Glutamatergic neuron (in vitro differentiated cells): ENCODE data around the gene ARHGEF28. TPM values are rescaled to one million over a fixed set of nuclear protein-coding genes. Genes with fewer than 3 reads are reported as not detected.

ENCODE experiments used
- DNase-seq: peaks from one replicate; pipeline ENCODE4 v3.0.0; 2022
- H3K27ac Mint-ChIP-seq: one replicate; pipeline ENCODE4 v1.8.0; 2020; ENCODE audit warnings: mild to moderate bottlenecking, mixed read lengths, inconsistent platforms; ENCODE audit not compliant: unreplicated experiment
- H3K27me3 Mint-ChIP-seq: one replicate; pipeline ENCODE4 v1.8.0; 2020; ENCODE audit warnings: mild to moderate bottlenecking, moderate library complexity, mixed read lengths, inconsistent platforms; ENCODE audit not compliant: unreplicated experiment
- H3K36me3 Mint-ChIP-seq: one replicate; pipeline ENCODE4 v1.8.0; 2020; ENCODE audit warnings: mild to moderate bottlenecking, mixed read lengths, inconsistent platforms; ENCODE audit not compliant: unreplicated experiment
- H3K4me1 Mint-ChIP-seq: one replicate; pipeline ENCODE4 v1.8.0; 2020; ENCODE audit warnings: mild to moderate bottlenecking, low read depth, mixed read lengths, inconsistent platforms; ENCODE audit not compliant: unreplicated experiment
- H3K4me3 Mint-ChIP-seq: one replicate; pipeline ENCODE4 v1.8.0; 2020; ENCODE audit warnings: mild to moderate bottlenecking, mixed read lengths, inconsistent platforms; ENCODE audit not compliant: unreplicated experiment
- H3K9me3 Mint-ChIP-seq: one replicate; pipeline ENCODE4 v1.8.0; 2020; ENCODE audit warnings: mild to moderate bottlenecking, moderate library complexity, mixed read lengths, inconsistent platforms; ENCODE audit not compliant: unreplicated experiment
- total RNA-seq: library from RNA; stranded (reverse); fragmentation: NEBNext Ultra II Directional; extraction: Animal tissue kit (Norgen Biotek cat#: 25700); gene quantifications from one replicate; pipeline ENCODE4 v1.2.1, GENCODE V29; 2021; ENCODE audit not compliant: unreplicated experiment
- TF ChIP-seq, protein P1 (sequence below): fragments of 200-600 bp; sonication (generic); IDR thresholded peaks from one replicate; pipeline ENCODE4 v1.5.0; 2021; ENCODE audit not compliant: partially characterized antibody, unreplicated experiment

Gene ARHGEF28
- total RNA-seq, 1 donor from 2014 or later: 0.47 TPM

DNA sequence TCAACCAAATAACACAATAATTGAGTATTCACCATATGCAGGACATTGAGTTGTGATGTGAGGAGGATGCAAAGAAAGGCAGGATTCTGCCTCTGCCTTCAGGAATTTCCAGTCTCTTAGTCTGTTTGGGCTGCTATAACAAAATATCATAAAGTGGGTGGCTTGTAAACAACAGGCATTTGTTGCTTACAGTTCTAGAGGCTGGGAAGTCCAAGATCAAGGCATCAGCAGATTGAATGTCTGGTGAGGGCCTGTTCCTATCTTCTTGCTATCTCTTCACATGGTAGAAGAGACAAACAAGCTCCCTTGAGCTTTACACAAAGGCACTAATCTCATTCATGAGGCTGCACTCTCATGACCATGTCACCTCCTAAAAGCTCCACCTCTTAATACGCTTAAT lies 360.7 kb downstream of the ARHGEF28 start:
- TF ChIP-seq, protein P1, sequence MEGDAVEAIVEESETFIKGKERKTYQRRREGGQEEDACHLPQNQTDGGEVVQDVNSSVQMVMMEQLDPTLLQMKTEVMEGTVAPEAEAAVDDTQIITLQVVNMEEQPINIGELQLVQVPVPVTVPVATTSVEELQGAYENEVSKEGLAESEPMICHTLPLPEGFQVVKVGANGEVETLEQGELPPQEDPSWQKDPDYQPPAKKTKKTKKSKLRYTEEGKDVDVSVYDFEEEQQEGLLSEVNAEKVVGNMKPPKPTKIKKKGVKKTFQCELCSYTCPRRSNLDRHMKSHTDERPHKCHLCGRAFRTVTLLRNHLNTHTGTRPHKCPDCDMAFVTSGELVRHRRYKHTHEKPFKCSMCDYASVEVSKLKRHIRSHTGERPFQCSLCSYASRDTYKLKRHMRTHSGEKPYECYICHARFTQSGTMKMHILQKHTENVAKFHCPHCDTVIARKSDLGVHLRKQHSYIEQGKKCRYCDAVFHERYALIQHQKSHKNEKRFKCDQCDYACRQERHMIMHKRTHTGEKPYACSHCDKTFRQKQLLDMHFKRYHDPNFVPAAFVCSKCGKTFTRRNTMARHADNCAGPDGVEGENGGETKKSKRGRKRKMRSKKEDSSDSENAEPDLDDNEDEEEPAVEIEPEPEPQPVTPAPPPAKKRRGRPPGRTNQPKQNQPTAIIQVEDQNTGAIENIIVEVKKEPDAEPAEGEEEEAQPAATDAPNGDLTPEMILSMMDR: no peak
- DNase-seq: no peak
- H3K4me1 Mint-ChIP-seq: no peaks in the 10 kb centered on the region
- no peak overlapping the region for H3K27ac Mint-ChIP-seq
- no peaks in the 10 kb centered on the region for H3K9me3 Mint-ChIP-seq
- no peaks in the 10 kb centered on the region for H3K27me3 Mint-ChIP-seq
- H3K36me3 Mint-ChIP-seq: no peaks in the 10 kb centered on the region
- no peak overlapping the region for H3K4me3 Mint-ChIP-seq

GRCh38 chr5:73987915-73988314 lies 361.9 kb downstream of the ARHGEF28 start:
- Mint-ChIP-seq H3K4me3 (no peak overlapping the region), H3K9me3 (no peaks in the 10 kb centered on the region)

DNA sequence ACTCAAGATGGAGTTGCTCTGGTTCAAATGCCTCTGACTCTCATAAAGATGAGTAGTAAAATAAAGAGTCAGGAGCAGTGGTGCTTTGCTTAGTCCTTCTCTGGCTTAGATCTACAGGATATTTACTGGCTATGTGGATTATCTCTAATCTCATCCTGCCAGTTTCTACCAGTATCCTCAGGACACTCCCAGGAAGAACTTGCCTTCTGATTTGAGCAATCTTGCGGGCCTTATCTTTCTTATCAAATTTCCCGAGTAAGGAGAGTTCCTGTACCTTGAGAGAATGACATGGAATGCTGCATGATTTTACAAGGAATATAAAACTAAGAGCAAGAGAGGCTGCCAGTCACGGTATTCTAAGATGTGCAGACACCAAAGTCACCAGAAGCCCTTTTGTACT lies 364.0 kb downstream of the ARHGEF28 start:
- Mint-ChIP-seq H3K36me3 (no peaks in the 10 kb centered on the region), H3K4me1 (no peaks in the 10 kb centered on the region), H3K9me3 (no peaks in the 10 kb centered on the region), H3K4me3 (no peak overlapping the region), H3K27ac (no peak overlapping the region), H3K27me3 (no peaks in the 10 kb centered on the region)
- DNase-seq: no peak
- TF ChIP-seq, protein P1: no peak

More at GRCh38 chr5:73987915-73988314, 361.9 kb downstream of the ARHGEF28 start:
- no peak for DNase-seq
- TF ChIP-seq, protein P1: no peak
- no peaks in the 10 kb centered on the region for H3K4me1 Mint-ChIP-seq
- no peak overlapping the region for H3K27ac Mint-ChIP-seq
- H3K36me3 Mint-ChIP-seq: no peaks in the 10 kb centered on the region
- H3K27me3 Mint-ChIP-seq: no peaks in the 10 kb centered on the region

Other genes starting within 250 kb of the ARHGEF28 start
- gene FOXD1, start 177.4 kb upstream of the ARHGEF28 start, total RNA-seq: 2.8 TPM
- gene BTF3, start 127.8 kb upstream of the ARHGEF28 start, total RNA-seq: 347 TPM
- gene ANKRA2, start 60.6 kb upstream of the ARHGEF28 start, total RNA-seq: 18.8 TPM
- 19.4 TPM for gene UTP15, start 60.5 kb upstream of the ARHGEF28 start, total RNA-seq